ENCODE data around the gene SGF29.
"Not testable (repeated sequence)": the region's sequence is repeated elsewhere in the genome, so short reads cannot be mapped to it uniquely, and the experiment has no call there.

SGF29 gene

DNA sequence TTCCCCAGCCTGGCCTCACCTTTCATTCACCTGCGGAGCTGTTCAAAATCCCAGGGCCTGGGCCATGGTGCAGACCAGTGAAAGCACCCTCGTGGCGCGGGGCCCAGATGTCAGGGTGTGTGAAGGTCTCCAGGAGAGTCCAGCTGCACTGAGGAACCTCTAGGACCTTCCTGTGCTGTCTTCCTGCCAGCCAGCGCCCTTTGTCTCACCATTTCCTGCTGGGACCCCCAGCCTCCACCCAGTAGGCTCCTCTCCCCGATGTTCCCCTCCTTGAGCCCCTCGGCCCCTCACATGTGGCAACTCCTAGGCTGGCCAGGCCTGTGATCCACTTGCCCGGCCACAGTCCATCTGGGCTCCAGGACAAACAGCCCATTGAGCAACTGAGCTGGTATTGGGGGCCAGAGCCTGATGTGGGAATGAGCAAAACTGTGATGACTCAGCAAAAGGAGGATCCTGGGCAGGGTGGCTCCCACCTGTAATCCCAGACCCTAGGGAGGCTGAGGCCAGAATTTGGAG is 42.5 kb downstream of the SGF29 start:
- no peak for DNase-seq (ENCODE audit: low spot score)

- no peak for DNase-seq (ENCODE audit: low spot score)
Observed at GRCh38 chr16:28596840-28597691, 43.3 kb downstream of the SGF29 start, which contains the start of gene SULT1A2. TSS of gene SULT1A2 (minus strand) at chr16:28597050. CDS start at chr16:28595930, 1,120 bp downstream.

DNA sequence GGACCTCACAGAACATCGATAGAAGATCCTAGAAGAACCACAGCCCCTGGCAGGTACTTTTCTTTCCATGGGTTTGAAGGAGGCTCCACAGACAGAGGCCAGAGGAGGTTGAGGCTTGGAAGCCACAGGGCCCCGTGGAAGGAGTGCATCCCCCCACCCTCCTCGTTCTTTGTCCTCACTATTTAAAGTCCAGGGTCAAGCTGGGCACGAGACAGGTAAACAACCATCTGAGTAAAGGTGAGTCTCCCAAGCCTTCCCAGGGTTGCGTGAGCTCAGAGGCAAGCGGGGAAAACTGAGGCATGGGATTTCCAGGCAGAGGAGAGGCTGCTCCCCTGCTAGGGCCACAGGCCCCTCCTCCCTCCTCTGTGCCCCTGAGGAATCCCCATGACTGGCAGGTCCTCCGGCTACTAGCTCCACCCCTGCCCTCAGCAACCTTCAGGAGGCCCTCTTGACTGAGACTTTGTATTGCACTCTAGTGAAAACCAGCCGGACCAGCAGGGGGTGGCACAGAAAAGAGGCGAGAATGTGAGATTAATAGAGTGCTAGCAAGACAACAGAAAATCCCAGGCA is 44.1 kb downstream of the SGF29 start:
- no peak for DNase-seq (ENCODE audit: low spot score)

DNA sequence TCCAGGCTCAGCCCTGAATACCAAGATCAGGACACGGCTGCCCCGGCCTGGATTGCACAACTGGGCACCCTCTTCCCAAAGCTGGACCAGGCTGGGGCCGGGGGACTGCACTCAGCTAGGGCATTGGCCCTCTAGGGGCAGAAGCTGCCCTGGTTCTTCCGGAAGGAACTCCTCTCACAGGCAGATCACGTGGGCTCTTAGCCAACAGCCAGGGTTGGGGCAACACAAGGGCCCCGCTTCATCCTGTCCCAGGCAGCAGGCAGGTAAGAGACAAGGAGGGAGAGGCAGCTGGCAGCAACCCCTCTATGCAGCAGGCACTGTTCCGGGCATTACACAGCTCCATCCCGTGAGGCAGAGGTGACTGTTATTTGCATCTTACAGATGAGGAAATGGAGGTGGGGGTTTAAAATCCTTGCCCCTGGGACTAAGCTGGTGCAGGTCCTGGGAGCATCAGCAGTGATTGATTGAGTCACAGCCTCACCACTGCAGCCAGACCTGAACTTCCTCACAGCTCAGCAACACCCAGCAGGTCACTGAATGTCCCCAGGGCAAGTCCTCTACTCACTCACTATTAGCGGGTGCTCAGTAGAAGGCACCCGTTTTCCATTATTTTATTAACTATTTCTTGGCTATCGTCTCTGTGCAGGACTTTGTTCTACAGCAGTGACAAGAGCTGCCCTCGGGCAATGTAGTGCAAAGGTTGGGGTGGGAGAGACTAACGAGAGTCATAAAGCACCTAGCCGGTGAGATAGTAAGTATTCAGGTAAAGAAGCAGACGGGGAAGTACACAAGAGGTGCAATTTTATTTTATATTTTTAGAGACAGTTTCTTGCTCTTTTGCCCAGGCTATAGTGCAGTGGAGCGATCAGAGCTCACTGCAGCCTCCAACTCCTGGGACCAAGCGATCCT is 45.9 kb downstream of the SGF29 start:
- not testable (repeated sequence) for DNase-seq (ENCODE audit: low spot score)

GRCh38 chr16:28600965-28601364 is 47.2 kb downstream of the SGF29 start:
- DNase-seq (ENCODE audit: low spot score): not testable (repeated sequence)

- DNase-seq (ENCODE audit: low spot score): not testable (repeated sequence)
Observed at GRCh38 chr16:28601589-28601988, 47.9 kb downstream of the SGF29 start.

- DNase-seq (ENCODE audit: low spot score): not testable (repeated sequence)
Observed at GRCh38 chr16:28602062-28602461, 48.3 kb downstream of the SGF29 start.

- no peak for DNase-seq (ENCODE audit: low spot score)
Observed at GRCh38 chr16:28602529-28602928, 48.8 kb downstream of the SGF29 start.

DNA sequence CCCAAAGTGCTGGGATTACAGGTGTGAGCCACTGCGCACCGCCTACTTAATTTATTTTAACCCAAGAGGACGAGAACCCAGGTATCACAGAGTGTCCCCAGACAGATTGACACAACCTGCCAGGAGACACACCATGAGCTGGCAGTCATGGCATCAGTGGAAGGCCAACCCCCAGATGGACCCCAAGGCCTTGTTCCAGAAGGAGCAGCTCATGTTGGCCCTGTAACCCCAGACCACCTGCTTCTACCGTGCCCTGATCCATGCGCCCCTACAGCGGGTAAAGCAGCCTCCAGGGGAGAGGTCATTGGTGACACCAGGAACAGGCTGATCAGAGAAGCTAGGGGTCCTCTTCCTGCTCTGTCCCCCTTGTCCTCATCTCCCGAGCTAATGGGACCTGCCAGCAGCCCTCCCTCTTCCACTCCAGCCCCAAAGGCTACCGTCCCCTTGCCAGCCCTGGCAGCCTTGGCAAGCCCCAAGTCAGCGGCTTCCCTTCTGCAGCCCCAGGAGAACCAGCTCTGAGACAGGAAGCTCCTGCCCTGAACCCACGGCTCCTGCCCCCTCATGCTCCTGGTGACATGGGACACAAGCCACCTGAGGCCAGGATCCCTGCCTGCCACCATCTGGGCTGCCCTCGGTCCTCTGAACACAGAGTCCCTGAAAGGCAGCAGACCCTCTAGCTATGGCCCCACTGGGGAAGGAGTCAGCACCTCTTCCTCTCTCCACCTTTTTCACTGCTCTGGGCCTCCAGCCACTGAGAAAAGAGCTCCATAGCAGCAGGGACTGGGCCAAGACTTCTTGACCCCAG is 49.9 kb downstream of the SGF29 start:
- DNase-seq (ENCODE audit: low spot score): no peak

DNA sequence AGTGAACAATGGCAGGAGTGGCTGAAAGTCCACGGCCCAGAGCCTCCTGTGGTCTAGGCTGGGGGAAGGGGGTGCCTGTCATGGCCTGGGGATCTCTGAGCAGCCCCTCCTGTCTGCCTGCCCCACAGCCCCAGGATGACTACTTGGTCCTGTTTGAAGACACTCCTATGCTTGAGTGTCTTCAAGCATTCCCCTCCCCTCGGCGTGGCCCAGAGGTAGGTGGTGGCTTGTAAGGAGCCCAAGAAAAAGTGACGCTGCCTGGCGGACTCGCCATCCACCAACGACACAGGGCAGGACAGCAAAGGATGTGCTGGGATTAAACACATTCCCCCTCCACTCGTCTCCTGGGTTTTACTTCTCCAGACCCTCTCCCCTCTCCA is 50.5 kb downstream of the SGF29 start:
- no peak for DNase-seq (ENCODE audit: low spot score)

DNA sequence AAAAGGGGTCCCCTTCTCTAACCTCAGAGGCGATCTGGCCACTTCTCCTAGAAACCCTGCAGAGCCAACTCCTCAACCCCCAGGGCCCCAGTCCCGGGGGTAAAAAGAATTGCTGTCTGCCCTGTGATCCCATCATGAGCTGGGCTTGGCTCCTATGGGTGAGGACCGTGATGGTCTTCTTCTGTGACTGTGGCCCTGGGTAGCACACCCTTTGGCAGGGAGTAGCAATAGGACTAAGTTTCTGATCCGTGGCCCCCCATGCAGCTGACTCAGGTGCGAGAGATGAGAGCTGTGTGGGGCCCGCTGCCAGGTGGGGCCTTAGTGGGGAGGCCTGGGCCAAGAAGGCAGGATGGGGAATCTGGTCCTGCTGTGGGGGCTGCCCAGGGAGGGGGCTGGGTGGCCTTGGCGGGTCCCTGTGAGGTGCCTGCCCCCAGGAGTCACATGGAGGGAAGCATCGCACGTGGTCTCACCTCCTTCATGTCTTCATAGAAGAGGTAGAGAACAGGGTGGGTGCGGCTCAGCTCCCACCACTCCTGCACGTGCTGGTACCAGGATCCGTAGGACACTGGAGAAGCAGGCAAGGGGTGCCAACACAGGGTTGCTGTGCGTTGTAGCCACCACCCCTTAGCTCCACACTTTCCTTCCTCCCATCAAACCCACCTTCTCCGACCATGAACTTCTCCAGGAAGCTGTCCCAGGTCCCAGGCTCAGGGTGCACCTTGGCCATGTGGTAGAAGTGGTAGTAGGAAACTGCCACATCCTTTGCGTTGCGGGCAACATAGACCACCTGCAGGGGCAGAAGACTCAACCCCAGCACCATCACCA is 52.8 kb downstream of the SGF29 start:
- no peak for DNase-seq (ENCODE audit: low spot score)

DNA sequence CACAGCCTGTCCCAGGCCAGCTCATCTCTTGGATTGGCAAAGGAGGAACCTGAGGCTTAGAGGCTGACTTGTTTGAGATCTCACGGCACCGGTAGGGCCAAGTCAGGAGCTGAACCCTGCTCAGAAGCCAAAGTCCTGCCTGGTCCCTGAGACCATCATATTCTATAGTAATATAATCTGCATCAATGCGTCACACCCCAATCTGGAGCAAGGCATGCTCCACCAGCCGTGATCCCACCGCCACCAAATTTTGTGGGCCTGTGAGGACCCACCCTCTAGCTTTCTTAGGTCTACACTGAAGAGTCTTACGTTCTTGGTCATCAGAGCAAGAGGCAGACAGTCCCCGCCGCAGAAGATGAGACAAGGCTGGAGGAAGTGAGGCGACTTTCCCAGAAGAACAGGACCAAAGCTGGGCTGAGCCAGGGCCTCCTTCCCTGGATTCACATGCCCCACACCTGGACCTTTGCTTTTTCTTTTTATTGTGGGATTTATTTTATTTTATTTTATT is 53.5 kb downstream of the SGF29 start:
- no peak for DNase-seq (ENCODE audit: low spot score)

DNA sequence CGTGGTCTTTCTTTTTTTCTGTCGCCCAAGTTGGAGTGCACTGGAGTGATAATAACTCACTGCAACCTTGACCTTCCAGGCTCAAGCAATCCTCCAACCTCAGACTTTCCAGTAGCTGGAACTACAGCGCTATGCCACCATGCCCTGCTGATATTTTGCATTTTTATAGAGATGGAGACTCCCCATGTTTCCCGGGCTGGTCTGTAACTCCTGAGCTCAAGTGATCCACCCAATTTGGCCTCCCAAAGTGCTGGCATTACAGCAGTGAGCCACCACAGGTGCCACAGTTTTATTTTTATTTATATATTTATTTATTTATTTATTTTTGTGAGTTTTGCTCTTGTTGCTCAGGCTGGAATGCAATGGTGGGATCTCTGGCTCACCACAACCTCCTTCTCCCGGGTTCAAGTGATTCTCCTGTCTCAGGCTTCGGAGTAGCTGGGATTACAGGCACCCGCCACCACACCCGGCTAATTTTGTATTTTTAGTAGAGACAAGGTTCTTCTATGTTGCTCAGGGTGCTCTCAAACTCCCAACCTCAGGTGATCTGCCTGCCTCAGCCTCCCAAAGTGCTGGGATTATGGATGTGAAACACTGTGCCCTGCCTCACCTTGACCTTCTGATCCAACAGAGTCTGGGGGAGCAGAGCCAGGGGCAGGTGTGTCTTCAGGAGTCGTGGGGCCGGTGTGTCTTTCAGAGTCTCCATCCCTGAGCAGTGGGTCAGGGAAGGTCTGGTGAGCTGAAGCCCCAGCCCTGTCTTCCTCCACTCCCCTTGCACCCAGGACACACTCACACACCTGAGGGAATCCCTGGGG is 54.2 kb downstream of the SGF29 start:
- not testable (repeated sequence) for DNase-seq (ENCODE audit: low spot score)

DNA sequence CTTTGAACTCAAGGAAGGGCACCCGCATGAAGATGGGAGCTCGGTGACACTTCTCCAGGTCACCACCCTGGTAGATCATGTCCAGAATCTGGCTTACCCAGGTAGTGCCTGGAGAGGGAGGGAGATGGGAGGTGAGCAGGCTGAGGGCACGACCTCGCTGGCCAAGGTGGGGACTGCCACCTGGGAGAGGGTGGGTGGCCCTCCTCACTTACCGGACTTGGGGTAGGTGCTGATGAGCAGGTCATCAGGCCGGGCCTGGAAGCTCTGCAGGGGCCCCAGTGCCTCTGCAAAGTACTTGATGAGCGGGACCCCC is 54.7 kb downstream of the SGF29 start:
- not testable (repeated sequence) for DNase-seq (ENCODE audit: low spot score)

DNA sequence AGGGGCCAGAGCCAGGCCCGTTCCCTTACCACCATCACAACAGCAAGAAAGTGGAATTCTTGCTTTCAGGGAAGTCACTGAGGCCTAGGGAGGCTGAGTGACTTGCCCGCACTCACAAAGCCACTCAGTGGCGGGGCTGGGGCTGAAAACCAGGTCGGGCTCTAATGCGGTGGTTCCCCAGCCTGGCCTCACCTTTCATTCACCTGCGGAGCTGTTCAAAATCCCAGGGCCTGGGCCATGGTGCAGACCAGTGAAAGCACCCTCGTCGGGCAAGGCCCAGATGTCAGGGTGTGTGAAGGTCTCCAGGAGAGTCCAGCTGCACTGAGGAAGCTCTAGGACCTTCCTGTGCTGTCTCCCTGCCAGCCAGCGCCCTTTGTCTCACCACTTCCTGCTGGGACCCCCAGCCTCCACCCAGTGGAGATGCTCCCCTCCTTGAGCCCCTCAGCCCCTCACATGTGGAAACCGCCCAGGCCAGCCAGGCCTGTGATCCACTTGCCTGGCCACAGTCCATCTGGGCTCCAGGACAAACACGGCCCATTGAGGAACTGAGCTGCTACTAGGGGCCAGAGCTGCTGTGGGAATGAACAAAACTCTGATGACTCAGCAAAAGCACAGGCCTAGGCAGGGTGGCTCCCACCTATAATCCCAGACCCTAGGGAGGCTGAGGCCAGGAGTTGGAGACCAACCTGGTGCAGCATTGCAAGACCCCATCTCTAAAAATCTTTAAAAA is 55.3 kb downstream of the SGF29 start:
- not testable (repeated sequence) for DNase-seq (ENCODE audit: low spot score)

GRCh38 chr16:28609631-28610594 is 56.2 kb downstream of the SGF29 start, which contains the start of gene SULT1A1:
TSS of gene SULT1A1 (minus strand) at chr16:28610044. CDS start at chr16:28608855, 1,189 bp downstream.
- no peak for DNase-seq (ENCODE audit: low spot score)

GRCh38 chr16:28610595-28611191 is 57.0 kb downstream of the SGF29 start:
- DNase-seq (ENCODE audit: low spot score): no peak
